Small intestine (tissue), 7 donors: Measurements from ENCODE around the gene PAM. TPM values are rescaled to one million over a fixed set of nuclear protein-coding genes. Genes with fewer than 3 reads are reported as not detected.

Experiments used
- DNase-seq, 2 donors: peaks; one replicate each; pipeline versions ENCODE4 v3.0.0 to v3.0.0-alpha.2; 2013
- FAIRE-seq: peaks from 2 replicates; lab custom pipeline; 2012; peaks lifted over from hg19 to GRCh38; lab: Jason Lieb, UNC
- H3K27ac ChIP-seq, 3 donors: one replicate each; pipeline ENCODE4 v1.5.1; 2013; ENCODE audit warnings: low read length in 2 of 3, mild to moderate bottlenecking in 2 of 3, control low read depth in 1 of 3, inconsistent platforms in 1 of 3, low read depth in 1 of 3, moderate library complexity in 1 of 3
- H3K27me3 ChIP-seq, 3 donors: one replicate each; pipeline ENCODE4 v1.6.1; 2013; ENCODE audit warnings: low read length in 3 of 3, inconsistent platforms in 1 of 3; ENCODE audit not compliant: control insufficient read depth in 3 of 3, insufficient read depth in 3 of 3
- H3K36me3 ChIP-seq, 3 donors: one replicate each; pipeline ENCODE4 v1.6.1; 2013; ENCODE audit warnings: low read length in 3 of 3, inconsistent platforms in 1 of 3, low read depth in 1 of 3, mild to moderate bottlenecking in 1 of 3, moderate library complexity in 1 of 3; ENCODE audit not compliant: control insufficient read depth in 3 of 3, insufficient read depth in 2 of 3
- H3K4me1 ChIP-seq, 3 donors: one replicate each; pipeline ENCODE4 v1.6.1; 2013; ENCODE audit warnings: low read length in 2 of 3, inconsistent platforms in 1 of 3, low read depth in 1 of 3, mild to moderate bottlenecking in 1 of 3, moderate library complexity in 1 of 3; ENCODE audit not compliant: control insufficient read depth in 3 of 3, insufficient read depth in 2 of 3
- H3K4me3 ChIP-seq, 3 donors: one replicate each; pipeline ENCODE4 v1.5.1; 2013; ENCODE audit warnings: low read length in 3 of 3, control low read depth in 1 of 3, inconsistent platforms in 1 of 3, low read depth in 1 of 3, mild to moderate bottlenecking in 1 of 3, moderate library complexity in 1 of 3
- H3K9me3 ChIP-seq, 2 donors: one replicate each; pipeline ENCODE4 v1.6.1; 2013; ENCODE audit warnings: low read depth in 1 of 2, low read length in 1 of 2; ENCODE audit not compliant: control insufficient read depth in 2 of 2, insufficient read depth in 1 of 2
- WGBS, 3 donors: extraction: QIAGEN DNeasy Blood & Tissue Kit; methylation state at CpG; one replicate each; pipeline ENCODE4 v1.1.7; 2013; 5-methylcytosine and 5-hydroxymethylcytosine counted together
- polyA plus RNA-seq, 4 donors: library from polyadenylated mRNA; stranded (reverse) in 3 of 4; unstranded in 1 of 4; fragments of 200-250 nt in 3 of 4; fragments of 120-200 nt in 1 of 4; gene quantifications; one replicate each; pipeline versions ENCODE4 v1.2.1 to v1.2.3, GENCODE V29; 2013
- donor health status: healthy with polysubstance abuse.
- donor health status: control.
- donor health status: control.
- donor health status: Bipolar disorder and iron deficiency.
- donor health status: healthy.

Gene PAM
- polyA plus RNA-seq, 4 donors = 40.3 to 110 (median 59.8) TPM

DNA sequence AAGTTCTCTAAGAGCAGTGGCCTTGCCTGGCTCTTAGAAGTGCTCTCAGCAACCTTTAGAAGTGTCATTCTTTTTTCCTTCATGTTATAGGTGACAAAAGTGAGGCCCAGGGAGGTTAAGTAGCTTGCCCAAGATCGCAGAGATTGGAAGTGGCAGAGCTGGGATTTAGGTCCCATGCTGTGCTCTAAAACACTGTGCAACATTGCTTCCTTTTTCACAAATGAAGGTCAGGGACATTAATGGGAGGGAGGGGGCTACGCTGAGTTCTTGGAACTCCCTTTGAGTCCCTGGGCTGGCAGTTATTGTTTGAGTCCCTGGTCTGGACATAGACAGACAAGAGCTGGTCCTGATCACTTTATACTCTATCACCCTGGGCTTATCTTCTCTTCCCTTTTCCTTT is 45.3 kb downstream of the PAM start:
- 79 to 92% (median 89%) methylated on average over 2 of the region's 2 CpGs for WGBS, 3 donors
- no peak overlapping the region for H3K27ac ChIP-seq
- DNase-seq (no peak), FAIRE-seq (no peak)
- H3K4me1 ChIP-seq = peaks cover 0 to 16% (median 0%) of the 10 kb centered on the region in 3 donors
- no peaks in the 10 kb centered on the region for H3K27me3 ChIP-seq
- no peaks in the 10 kb centered on the region for H3K9me3 ChIP-seq
- H3K36me3 ChIP-seq = no peaks in the 10 kb centered on the region
- H3K4me3 ChIP-seq = no peak overlapping the region

DNA sequence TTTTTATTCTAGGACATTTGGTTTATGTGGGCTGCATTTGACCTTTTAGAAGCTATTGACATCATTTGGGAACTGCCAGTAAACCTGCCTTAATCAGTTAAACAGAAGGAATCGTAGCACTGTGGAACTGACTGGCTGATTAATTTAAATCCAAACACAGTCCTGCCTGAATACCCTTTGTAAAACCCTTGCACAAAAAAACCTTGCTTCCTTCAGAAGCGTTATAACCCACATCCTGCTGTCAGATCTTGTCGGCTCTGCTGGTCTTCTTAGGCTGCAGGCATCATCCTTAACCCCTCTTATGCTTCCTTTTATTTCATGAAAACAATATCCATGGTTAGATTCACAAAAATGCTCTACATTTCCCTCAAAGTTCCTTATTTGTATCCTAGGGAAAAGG is 46.3 kb downstream of the PAM start:
- Histone ChIP-seq H3K36me3 (no peaks in the 10 kb centered on the region), H3K27ac (no peak overlapping the region), H3K4me3 (no peak overlapping the region), H3K4me1 (peaks cover 0 to 11% (median 0%) of the 10 kb centered on the region in 3 donors), H3K27me3 (no peaks in the 10 kb centered on the region), H3K9me3 (no peaks in the 10 kb centered on the region)
- FAIRE-seq = no peak
- DNase-seq = no peak
- WGBS, 3 donors = 52 to 86% (median 61%) methylated on average over 3 of the region's 3 CpGs

DNA sequence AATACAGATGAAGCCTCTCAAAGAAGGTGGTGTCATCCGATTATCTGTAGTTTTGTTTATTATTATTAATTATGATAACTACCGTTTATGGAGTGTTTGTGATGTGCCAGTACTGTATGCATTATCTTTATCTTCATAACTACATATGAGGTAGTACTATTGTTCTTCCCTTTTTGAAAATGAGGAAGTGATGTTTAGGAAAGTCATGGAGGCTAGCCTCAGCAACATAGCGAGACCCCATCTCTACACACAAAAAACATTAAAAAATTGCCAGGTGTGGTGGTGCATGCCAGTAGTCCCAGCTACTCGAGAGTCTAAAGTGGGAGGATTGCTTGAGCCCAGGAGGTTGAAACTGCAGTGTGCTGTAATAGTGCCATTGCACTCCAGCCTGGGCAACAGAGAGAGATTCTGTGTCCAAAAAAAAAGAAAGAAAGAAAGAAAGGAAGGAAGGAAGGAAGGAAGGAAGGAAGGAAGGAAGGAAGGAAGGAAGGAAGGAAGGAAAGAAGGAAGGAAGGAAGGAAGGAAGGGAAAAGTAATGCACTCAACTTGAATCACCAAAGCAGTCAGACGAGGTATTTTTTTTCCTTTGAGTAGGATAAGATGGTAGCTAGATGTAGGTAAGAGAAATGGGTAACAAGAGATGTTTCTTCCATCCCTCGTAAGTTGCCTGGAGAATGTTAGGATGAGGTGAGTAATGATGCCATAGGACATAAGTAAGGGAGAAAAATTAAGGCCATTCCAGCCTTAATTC is 47.8 kb downstream of the PAM start:
- DNase-seq = no peak
- Histone ChIP-seq H3K9me3 (no peaks in the 10 kb centered on the region), H3K27me3 (no peaks in the 10 kb centered on the region), H3K36me3 (no peaks in the 10 kb centered on the region), H3K4me1 (peaks cover 0 to 12% (median 2%) of the 10 kb centered on the region in 3 donors), H3K4me3 (no peak overlapping the region), H3K27ac (no peak overlapping the region)
- 85 to 90% (median 86%) methylated on average over 6 of the region's 6 CpGs for WGBS, 3 donors
- FAIRE-seq = no peak

DNA sequence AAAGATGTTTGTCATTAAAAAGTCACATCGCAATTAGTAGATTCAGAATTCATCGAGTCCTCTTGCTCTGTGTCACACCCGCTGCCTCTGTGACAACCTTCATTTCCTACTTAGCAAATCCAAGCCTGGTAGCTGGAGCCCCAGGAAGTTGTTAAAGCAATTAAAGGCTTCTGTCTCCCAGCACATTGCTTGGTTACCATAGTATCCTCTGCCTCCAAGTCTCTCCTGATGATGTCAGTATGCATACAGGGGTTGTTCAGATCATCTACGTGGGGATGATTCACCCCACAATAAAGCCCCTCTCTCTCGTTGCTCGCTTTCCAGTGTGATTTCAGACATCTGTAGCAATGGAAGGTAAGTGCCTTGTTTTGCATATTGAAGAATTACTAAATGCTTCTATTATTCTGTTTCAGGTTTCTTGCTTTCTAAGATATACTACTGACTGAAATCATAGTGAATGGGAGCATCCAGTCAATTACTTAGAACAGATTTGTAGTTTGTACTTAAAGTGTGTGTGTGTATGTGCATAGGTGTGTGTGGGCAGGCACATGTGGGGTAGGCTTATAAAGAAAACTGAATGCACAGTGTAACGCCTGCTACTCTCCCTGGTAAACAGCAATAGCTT is 52.9 kb downstream of the PAM start:
- DNase-seq (peak; percentile 56 to 81), FAIRE-seq (no peak)
- H3K36me3 ChIP-seq = no peaks in the 10 kb centered on the region
- H3K4me1 ChIP-seq = peaks cover 0 to 14% (median 2%) of the 10 kb centered on the region in 3 donors
- H3K27me3 ChIP-seq = no peaks in the 10 kb centered on the region
- peak overlapping the region in 1 of 3 donors; percentile 36 for H3K27ac ChIP-seq
- 29 to 55% (median 35%) methylated on average over 7 of the region's 7 CpGs for WGBS, 3 donors
- H3K4me3 ChIP-seq = no peak overlapping the region
- no peaks in the 10 kb centered on the region for H3K9me3 ChIP-seq

DNA sequence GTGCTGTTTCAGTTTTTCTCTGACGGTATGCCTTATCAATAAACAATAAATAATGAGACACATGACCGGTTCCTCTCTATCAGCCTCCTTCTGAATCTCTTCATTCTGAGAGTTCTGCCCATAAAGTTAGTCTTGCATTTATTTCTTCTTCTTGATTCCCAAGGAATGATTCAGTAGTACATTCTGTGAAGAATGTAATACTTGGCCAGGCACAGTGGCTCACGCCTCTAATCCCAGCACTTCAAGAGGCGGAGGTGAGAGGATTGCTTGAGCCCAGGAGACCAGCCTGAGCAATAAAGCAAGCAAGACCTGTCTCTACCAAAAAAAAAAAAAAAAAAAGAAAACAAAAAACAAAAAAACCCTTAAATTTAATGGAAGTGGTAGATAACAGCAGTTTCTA is 53.9 kb downstream of the PAM start:
- FAIRE-seq (no peak), DNase-seq (peak in 1 of 2 donors; percentile 18)
- H3K4me3 ChIP-seq = no peak overlapping the region
- no peaks in the 10 kb centered on the region for H3K9me3 ChIP-seq
- no peaks in the 10 kb centered on the region for H3K27me3 ChIP-seq
- peaks cover 0 to 14% (median 2%) of the 10 kb centered on the region in 3 donors for H3K4me1 ChIP-seq
- 38 to 74% (median 53%) methylated on average over 4 of the region's 4 CpGs for WGBS, 3 donors
- no peaks in the 10 kb centered on the region for H3K36me3 ChIP-seq
- H3K27ac ChIP-seq = no peak overlapping the region

DNA sequence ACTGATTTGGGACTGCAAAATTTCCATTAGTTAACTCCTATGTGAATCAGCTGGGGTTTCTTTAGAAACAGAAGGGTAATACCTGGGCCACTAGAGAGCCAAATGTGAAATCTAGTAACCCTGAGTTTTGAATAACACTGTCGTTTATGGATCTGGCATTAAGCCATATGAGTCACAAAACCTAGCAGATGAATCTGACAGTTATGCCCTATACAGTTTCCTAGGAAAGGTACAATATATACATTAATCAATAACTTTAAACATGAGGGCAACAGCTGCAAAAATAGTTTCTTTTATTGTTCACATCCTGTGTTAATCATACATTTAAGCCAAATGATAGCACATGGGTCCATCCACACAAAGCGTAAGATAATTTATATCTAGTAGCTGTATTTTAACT is 56.9 kb downstream of the PAM start:
- DNase-seq (peak; percentile 85 to 87), FAIRE-seq (no peak)

DNA sequence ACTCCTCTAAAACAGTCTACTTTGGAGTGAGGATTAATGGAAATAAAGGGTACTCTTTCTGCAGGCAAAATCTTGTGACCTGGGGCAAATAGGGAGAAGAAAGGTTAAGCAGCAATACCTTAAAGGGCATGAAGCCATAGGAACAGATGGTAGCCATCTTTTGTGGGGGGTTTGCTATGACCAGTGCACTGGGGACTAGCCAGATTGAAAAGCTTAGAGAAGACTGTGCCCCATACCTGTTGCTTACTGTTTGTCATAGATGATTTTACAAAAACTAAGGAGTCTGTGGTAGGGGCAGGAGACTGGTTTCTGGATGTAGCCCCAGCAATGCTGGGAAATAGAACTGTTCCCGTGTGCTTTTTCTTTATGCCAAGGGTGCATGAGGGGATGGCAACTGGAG is 58.6 kb downstream of the PAM start:
- 44 to 59% (median 46%) methylated on average over 1 of the region's 1 CpG for WGBS, 3 donors
- no peak overlapping the region for H3K4me3 ChIP-seq
- no peaks in the 10 kb centered on the region for H3K27me3 ChIP-seq
- no peak overlapping the region for H3K27ac ChIP-seq
- FAIRE-seq = no peak
- DNase-seq = no peak
- H3K36me3 ChIP-seq = no peaks in the 10 kb centered on the region
- no peaks in the 10 kb centered on the region for H3K9me3 ChIP-seq
- peaks cover 0 to 5% (median 0%) of the 10 kb centered on the region in 3 donors for H3K4me1 ChIP-seq

More for the DNA sequence above, 56.9 kb downstream of the PAM start:
- no peaks in the 10 kb centered on the region for H3K9me3 ChIP-seq
- H3K27me3 ChIP-seq = no peaks in the 10 kb centered on the region
- H3K36me3 ChIP-seq = no peaks in the 10 kb centered on the region
- peaks cover 0 to 14% (median 2%) of the 10 kb centered on the region in 3 donors for H3K4me1 ChIP-seq
- H3K4me3 ChIP-seq = no peak overlapping the region
- 14 to 35% (median 27%) methylated on average over 2 of the region's 2 CpGs for WGBS, 3 donors
- H3K27ac ChIP-seq = peak overlapping the region in 1 of 3 donors; percentile 40

DNA sequence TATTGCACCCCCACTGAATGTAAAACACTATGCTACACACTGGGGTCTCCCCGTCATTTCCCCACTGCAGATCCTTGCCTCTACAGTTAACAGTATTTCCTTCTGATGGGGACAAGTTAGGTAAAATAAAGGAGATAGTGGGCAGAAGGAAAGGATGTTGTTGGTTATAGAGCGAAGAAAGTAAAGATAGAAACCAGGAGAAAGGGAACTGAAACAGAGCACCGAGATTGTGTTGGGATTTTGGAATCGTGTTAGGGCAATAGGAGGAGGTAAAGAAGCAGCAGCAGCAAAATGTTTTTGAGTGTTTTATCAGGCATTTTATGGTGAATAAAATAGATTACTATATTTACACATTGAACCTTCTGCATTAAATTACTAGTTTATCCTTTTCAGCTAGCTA is 60.0 kb downstream of the PAM start:
- H3K36me3 ChIP-seq = no peaks in the 10 kb centered on the region
- 74 to 81% (median 75%) methylated on average over 4 of the region's 4 CpGs for WGBS, 3 donors
- no peak overlapping the region for H3K4me3 ChIP-seq
- no peaks in the 10 kb centered on the region for H3K27me3 ChIP-seq
- DNase-seq (no peak), FAIRE-seq (no peak)
- H3K9me3 ChIP-seq = no peaks in the 10 kb centered on the region
- H3K4me1 ChIP-seq = peaks cover 0 to 2% (median 0%) of the 10 kb centered on the region in 3 donors
- H3K27ac ChIP-seq = no peak overlapping the region
